GM20000 (cell line): ENCODE measurements around the gene RAI2.

ENCODE experiments used
- DNase-seq: peaks from one replicate; pipeline ENCODE4 v3.0.0; 2012; ENCODE audit warnings: low spot score
- CTCF ChIP-seq: IDR thresholded peaks from 2 replicates; pipeline ENCODE4 v1.5.1; 2012; ENCODE audit warnings: mild to moderate bottlenecking, control low read depth; ENCODE audit errors: extremely low read depth, missing control alignments

The RAI2 gene

GRCh38 chrX:17860811-17861488 lies at the start of gene RAI2:
RAI2 (minus strand) TSS chrX:17861298; CDS start chrX:17802010, 59,288 bp downstream.
- DNase-seq = no peak
- TF ChIP-seq CTCF = no peak

GRCh38 chrX:17888421-17888820 lies 27.3 kb upstream of the RAI2 start:
- TF ChIP-seq CTCF = no peak
- DNase-seq = no peak

GRCh38 chrX:17882680-17883079 lies 21.6 kb upstream of the RAI2 start:
- no peak for DNase-seq
- TF ChIP-seq CTCF = no peak

- no peak for DNase-seq
- no peak for TF ChIP-seq CTCF
Observed at GRCh38 chrX:17878028-17878670, 17.1 kb upstream of the RAI2 start.

- TF ChIP-seq CTCF = no peak
- DNase-seq = no peak
Observed at GRCh38 chrX:17876135-17876534, 15.0 kb upstream of the RAI2 start.

- TF ChIP-seq CTCF = no peak
- DNase-seq = no peak
Observed at GRCh38 chrX:17869580-17869979, 8.5 kb upstream of the RAI2 start.

GRCh38 chrX:17861489-17862011 lies 452 bp upstream of the RAI2 start:
- TF ChIP-seq CTCF = no peak
- DNase-seq = no peak
